H9 (cell line): ENCODE data around the gene MCF2L. TPM values are rescaled to one million over a fixed set of nuclear protein-coding genes. Genes with fewer than 3 reads are reported as not detected.

Experiments used
- DNase-seq: peaks from one replicate; pipeline ENCODE4 v3.0.0-alpha.2; 2017
- H2AFZ ChIP-seq: one replicate; pipeline ENCODE4 v1.6.1; 2013; ENCODE audit warnings: mild to moderate bottlenecking, low read length, control low read depth, moderate library complexity
- H2AK5ac ChIP-seq: 2 replicates; pipeline ENCODE4 v1.6.1; 2013; ENCODE audit warnings: low read length, control low read depth, mixed read lengths; ENCODE audit not compliant: insufficient read length
- H2BK120ac ChIP-seq: one replicate; pipeline ENCODE4 v1.6.1; 2013; ENCODE audit warnings: low read depth, mild to moderate bottlenecking, low read length, control low read depth, inconsistent platforms; ENCODE audit not compliant: poor library complexity, severe bottlenecking
- H2BK12ac ChIP-seq: 2 replicates; pipeline ENCODE4 v1.6.1; 2013; ENCODE audit warnings: low read length, control low read depth, mixed read lengths, low read depth; ENCODE audit not compliant: insufficient read length
- H2BK15ac ChIP-seq: 2 replicates; pipeline ENCODE4 v1.6.1; 2013; ENCODE audit warnings: low read depth, low read length, control low read depth
- H2BK20ac ChIP-seq: one replicate; pipeline ENCODE4 v1.6.1; 2013; ENCODE audit warnings: low read depth, mild to moderate bottlenecking, low read length, control low read depth, inconsistent platforms; ENCODE audit not compliant: poor library complexity, severe bottlenecking
- H2BK5ac ChIP-seq: 2 replicates; pipeline ENCODE4 v1.6.1; 2013; ENCODE audit warnings: low read length, control low read depth, mixed read lengths; ENCODE audit not compliant: insufficient read length
- H3K14ac ChIP-seq: 2 replicates; pipeline ENCODE4 v1.6.1; 2013; ENCODE audit warnings: low read length, control low read depth; ENCODE audit not compliant: insufficient read depth
- H3K18ac ChIP-seq: 2 replicates; pipeline ENCODE4 v1.6.1; 2013; ENCODE audit warnings: low read depth, mild to moderate bottlenecking, mixed read lengths, low read length, control low read depth; ENCODE audit not compliant: insufficient read length
- H3K23ac ChIP-seq: 2 replicates; pipeline ENCODE4 v1.6.1; 2013; ENCODE audit warnings: low read length, control low read depth, mixed read lengths, low read depth; ENCODE audit not compliant: insufficient read length
- H3K23me2 ChIP-seq: 2 replicates; pipeline ENCODE4 v1.6.1; 2013; ENCODE audit warnings: low read depth, mild to moderate bottlenecking, mixed read lengths, low read length, control low read depth; ENCODE audit not compliant: insufficient read length, poor library complexity, severe bottlenecking
- H3K27ac ChIP-seq: 2 replicates; pipeline ENCODE4 v1.5.1; 2013; ENCODE audit warnings: low read length, control low read depth, mixed read lengths, low read depth; ENCODE audit not compliant: insufficient read length
- H3K27me3 ChIP-seq: 2 replicates; pipeline ENCODE4 v1.6.1; 2013; ENCODE audit warnings: low read length, control low read depth, inconsistent platforms; ENCODE audit not compliant: insufficient read depth
- H3K4ac ChIP-seq: 2 replicates; pipeline ENCODE4 v1.6.1; 2013; ENCODE audit warnings: low read depth, mild to moderate bottlenecking, control low read depth, inconsistent platforms, low read length, moderate library complexity
- H3K4me1 ChIP-seq: 2 replicates; pipeline ENCODE4 v1.6.1; 2013; ENCODE audit warnings: low read length, control low read depth, inconsistent platforms; ENCODE audit not compliant: insufficient read depth
- H3K4me2 ChIP-seq: 2 replicates; pipeline ENCODE4 v1.6.1; 2013; ENCODE audit warnings: low read length, control low read depth, mixed read lengths; ENCODE audit not compliant: insufficient read length, insufficient read depth
- H3K56ac ChIP-seq: 2 replicates; pipeline ENCODE4 v1.6.1; 2013; ENCODE audit warnings: low read depth, mild to moderate bottlenecking, mixed read lengths, low read length, control low read depth; ENCODE audit not compliant: insufficient read length
- H3K79me1 ChIP-seq: 2 replicates; pipeline ENCODE4 v1.6.1; 2013; ENCODE audit warnings: low read depth, mild to moderate bottlenecking, moderate library complexity, low read length, control low read depth, inconsistent platforms; ENCODE audit not compliant: insufficient read depth, poor library complexity, severe bottlenecking
- H3K79me2 ChIP-seq: 2 replicates; pipeline ENCODE4 v1.6.1; 2013; ENCODE audit warnings: low read length, control low read depth, inconsistent platforms; ENCODE audit not compliant: insufficient read depth
- H3K9ac ChIP-seq: 2 replicates; pipeline ENCODE4 v1.6.1; 2013; ENCODE audit warnings: low read length, control low read depth, mixed read lengths; ENCODE audit not compliant: insufficient read length; ENCODE audit errors: extremely low read depth
- H3K9me3 ChIP-seq: one replicate; pipeline ENCODE4 v1.6.1; 2013; ENCODE audit warnings: low read depth, low read length, inconsistent platforms; ENCODE audit not compliant: control insufficient read depth
- H3T11ph ChIP-seq: one replicate; pipeline ENCODE4 v1.6.1; 2013; ENCODE audit warnings: mild to moderate bottlenecking, low read length, control low read depth, inconsistent platforms
- H4K20me1 ChIP-seq: one replicate; pipeline ENCODE4 v1.6.1; 2013; ENCODE audit not compliant: control insufficient read depth, insufficient read length, insufficient read depth
- H4K5ac ChIP-seq: 2 replicates; pipeline ENCODE4 v1.6.1; 2013; ENCODE audit warnings: low read depth, mild to moderate bottlenecking, mixed read lengths, low read length, control low read depth; ENCODE audit not compliant: insufficient read length
- H4K8ac ChIP-seq: replicated peaks from 2 replicates; pipeline ENCODE4 v1.6.1; 2013; ENCODE audit warnings: low read length, control low read depth, mixed read lengths, low read depth; ENCODE audit not compliant: insufficient read length
- H4K91ac ChIP-seq: 2 replicates; pipeline ENCODE4 v1.6.1; 2013; ENCODE audit warnings: low read depth, mild to moderate bottlenecking, moderate library complexity, mixed read lengths, low read length, control low read depth; ENCODE audit not compliant: insufficient read length
- H3K27ac Mint-ChIP-seq, 3 experiments: 2 replicates in 2 of 3; 3 replicates in 1 of 3; pipeline ENCODE4 v1.8.0; 2020 to 2021; ENCODE audit warnings: mixed read lengths in 3 of 3, mild to moderate bottlenecking in 1 of 3, moderate library complexity in 1 of 3
- H3K27me3 Mint-ChIP-seq: 2 replicates; pipeline ENCODE4 v1.8.0; 2021; ENCODE audit warnings: low read depth, mild to moderate bottlenecking, moderate library complexity, mixed read lengths
- H3K36me3 Mint-ChIP-seq, 3 experiments: 2 replicates in 2 of 3; 3 replicates in 1 of 3; pipeline ENCODE4 v1.8.0; 2020 to 2021; ENCODE audit warnings: low read depth in 3 of 3, mixed read lengths in 3 of 3; ENCODE audit not compliant: insufficient read depth in 1 of 3
- H3K4me1 Mint-ChIP-seq, 2 experiments: 2 replicates each; pipeline ENCODE4 v1.8.0; 2020; ENCODE audit warnings: mixed read lengths in 2 of 2
- H3K4me3 Mint-ChIP-seq, 2 experiments: 2 replicates in 1 of 2; 3 replicates in 1 of 2; pipeline ENCODE4 v1.8.0; 2020 to 2021; ENCODE audit warnings: mild to moderate bottlenecking in 2 of 2, mixed read lengths in 2 of 2, moderate library complexity in 1 of 2
- H3K9me3 Mint-ChIP-seq, 2 experiments: 2 replicates in 1 of 2; 3 replicates in 1 of 2; pipeline ENCODE4 v1.8.0; 2020; ENCODE audit warnings: mild to moderate bottlenecking in 2 of 2, mixed read lengths in 2 of 2, moderate library complexity in 1 of 2
- WGBS: extraction: QIAGEN DNeasy Blood & Tissue Kit; methylation state at CpG from one replicate; pipeline ENCODE4 v1.1.7; 2013; ENCODE audit warnings: missing lambda C conversion rate, low lambda C conversion rate, mixed read lengths; ENCODE audit not compliant: insufficient read length; ENCODE audit errors: extremely low coverage; 5-methylcytosine and 5-hydroxymethylcytosine counted together
- total RNA-seq: library from RNA; stranded (reverse); gene quantifications from 2 replicates; pipeline ENCODE4 v1.2.1, GENCODE V29; 2021
- TF ChIP-seq, protein P1 (sequence below): fragments of 200-600 bp; sonication (generic); conservative IDR thresholded peaks from 3 replicates; pipeline ENCODE4 v1.8.0; 2021; ENCODE audit warnings: antibody characterized with exemption, mild to moderate bottlenecking

MCF2L gene
- total RNA-seq, 1 experiment from 2014 or later: 18.5 TPM

DNA sequence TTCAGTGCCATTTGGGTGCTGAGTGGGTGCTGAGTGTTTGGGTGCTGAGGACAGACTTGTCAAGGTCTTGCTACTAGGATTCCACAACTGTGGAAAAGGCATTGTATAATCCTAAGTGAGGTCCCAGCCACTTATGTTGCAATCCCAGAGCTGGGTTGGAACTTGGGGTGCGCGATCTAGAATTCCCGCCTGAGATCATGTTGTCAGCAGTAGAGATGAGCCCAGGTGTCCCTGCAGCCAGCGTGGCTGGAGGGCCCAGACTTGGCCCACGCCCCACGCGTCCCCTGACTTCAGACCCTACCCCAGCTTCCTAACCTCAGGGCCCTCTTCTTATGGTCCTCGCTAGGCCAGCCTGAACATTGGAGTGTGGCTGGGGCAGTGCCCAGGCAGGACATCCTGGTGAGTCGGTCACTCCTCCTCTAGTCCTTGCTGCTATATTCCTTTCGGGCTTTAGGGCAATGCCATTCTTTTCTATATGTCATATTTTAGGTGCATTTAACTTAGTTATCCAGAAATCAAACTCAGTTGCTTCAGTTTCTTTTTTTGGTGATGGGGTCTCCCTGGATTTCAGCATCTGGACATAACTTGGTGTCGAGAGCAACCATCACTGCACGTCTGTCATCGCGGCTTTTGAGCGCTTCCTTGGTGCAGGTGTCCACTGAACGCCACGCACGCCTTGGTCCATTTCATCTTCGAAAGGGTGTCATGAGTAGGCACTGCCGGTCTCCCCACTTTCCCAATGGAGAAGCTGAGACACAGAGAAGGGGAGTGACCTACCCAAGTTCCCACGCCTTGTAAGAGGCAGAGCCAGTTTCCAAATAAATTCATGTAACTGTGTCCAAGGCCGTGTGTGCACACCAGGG, 90.2 kb downstream of the MCF2L start:
- Histone ChIP-seq H3K27me3 (no peaks in the 10 kb centered on the region), H4K20me1 (peaks cover 5% of the 10 kb centered on the region), H4K5ac (no peak overlapping the region), H3K4me1 (no peaks in the 10 kb centered on the region; the same call in 1 of the 2 replicates), H2BK20ac (no peak overlapping the region), H2AFZ (no peak overlapping the region), H4K91ac (no peak overlapping the region), H3K4me2 (no peak overlapping the region), H3K79me2 (no peaks in the 10 kb centered on the region), H3T11ph (no peak overlapping the region), H3K23me2 (no peaks in the 10 kb centered on the region), H2BK12ac (no peak overlapping the region), H2BK15ac (no peak overlapping the region), H3K56ac (no peak overlapping the region), H3K14ac (no peak overlapping the region), H3K27ac (no peak overlapping the region), H3K79me1 (no peaks in the 10 kb centered on the region), H3K4ac (no peak overlapping the region), H4K8ac (no peak overlapping the region), H2BK120ac (no peak overlapping the region), H3K18ac (no peak overlapping the region), H3K9me3 (no peaks in the 10 kb centered on the region), H3K9ac (no peak overlapping the region), H2BK5ac (no peak overlapping the region), H3K23ac (no peak overlapping the region), H2AK5ac (no peak overlapping the region)
- H3K9me3 Mint-ChIP-seq: no peaks in the 10 kb centered on the region
- peaks cover 5 to 9% of the 10 kb centered on the region in 2 experiments for H3K4me1 Mint-ChIP-seq
- no CpG with 5 or more reads among the region's 22 CpGs for WGBS
- H3K27ac Mint-ChIP-seq: no peak overlapping the region
- no peaks in the 10 kb centered on the region for H3K36me3 Mint-ChIP-seq
- no peaks in the 10 kb centered on the region; the same call in 1 of the 2 replicates for H3K27me3 Mint-ChIP-seq
- TF ChIP-seq, protein P1, sequence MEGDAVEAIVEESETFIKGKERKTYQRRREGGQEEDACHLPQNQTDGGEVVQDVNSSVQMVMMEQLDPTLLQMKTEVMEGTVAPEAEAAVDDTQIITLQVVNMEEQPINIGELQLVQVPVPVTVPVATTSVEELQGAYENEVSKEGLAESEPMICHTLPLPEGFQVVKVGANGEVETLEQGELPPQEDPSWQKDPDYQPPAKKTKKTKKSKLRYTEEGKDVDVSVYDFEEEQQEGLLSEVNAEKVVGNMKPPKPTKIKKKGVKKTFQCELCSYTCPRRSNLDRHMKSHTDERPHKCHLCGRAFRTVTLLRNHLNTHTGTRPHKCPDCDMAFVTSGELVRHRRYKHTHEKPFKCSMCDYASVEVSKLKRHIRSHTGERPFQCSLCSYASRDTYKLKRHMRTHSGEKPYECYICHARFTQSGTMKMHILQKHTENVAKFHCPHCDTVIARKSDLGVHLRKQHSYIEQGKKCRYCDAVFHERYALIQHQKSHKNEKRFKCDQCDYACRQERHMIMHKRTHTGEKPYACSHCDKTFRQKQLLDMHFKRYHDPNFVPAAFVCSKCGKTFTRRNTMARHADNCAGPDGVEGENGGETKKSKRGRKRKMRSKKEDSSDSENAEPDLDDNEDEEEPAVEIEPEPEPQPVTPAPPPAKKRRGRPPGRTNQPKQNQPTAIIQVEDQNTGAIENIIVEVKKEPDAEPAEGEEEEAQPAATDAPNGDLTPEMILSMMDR: no peak
- no peak overlapping the region for H3K4me3 Mint-ChIP-seq
- no peak for DNase-seq
